Activated CD4-positive, CD25-positive, alpha-beta regulatory T cell treated with anti-CD3 and anti-CD28 coated beads, Interleukin-2, amount 50 U/mL, for 72 hours (primary cell): ENCODE measurements around the gene SAXO1.

ENCODE experiments used
- DNase-seq: peaks from one replicate; pipeline ENCODE4 v3.0.0; 2021

The SAXO1 gene

DNA sequence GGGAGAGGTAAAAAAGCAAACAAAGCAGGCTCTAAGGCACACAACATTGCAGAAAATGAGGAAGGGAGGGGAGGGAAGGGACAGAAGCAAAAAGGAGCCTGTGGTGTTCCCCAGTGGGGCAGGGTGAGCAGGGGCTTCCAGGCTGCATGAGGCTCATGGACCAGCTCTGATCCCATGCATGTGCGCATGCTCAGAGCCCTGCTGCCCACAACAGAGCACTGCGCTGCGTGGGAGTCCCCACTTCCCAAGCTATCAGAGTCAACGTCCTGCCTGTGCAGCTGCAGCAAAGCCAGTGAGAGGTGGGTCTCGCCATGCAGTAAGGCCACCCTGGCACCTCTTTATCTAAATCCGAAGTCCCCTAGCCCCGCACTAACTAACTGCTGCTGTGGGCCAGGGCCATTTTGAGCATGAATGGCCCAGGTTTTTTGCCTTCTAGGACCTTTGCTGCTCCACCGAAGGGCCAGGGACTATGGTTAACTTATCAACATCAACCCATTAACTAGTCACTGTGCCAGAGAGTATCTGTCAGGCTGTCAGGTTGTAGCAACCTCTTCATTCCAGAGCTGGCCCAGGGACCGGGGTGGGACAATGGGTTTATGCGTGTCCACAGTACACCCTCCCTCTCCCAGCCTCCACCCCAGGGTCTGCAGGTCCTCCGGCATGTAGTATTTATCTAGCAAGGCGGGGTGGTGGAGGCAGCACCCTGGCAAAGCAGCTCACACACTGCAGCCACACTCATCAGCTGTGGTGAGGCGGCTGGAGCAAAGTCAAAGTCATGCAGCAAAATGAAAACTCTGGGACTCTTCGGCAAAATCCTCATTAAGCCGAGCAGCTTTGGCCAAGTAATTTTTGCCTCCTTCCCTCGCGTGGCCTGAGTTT, 123.6 kb downstream of the SAXO1 start:
- DNase-seq = no peak

DNA sequence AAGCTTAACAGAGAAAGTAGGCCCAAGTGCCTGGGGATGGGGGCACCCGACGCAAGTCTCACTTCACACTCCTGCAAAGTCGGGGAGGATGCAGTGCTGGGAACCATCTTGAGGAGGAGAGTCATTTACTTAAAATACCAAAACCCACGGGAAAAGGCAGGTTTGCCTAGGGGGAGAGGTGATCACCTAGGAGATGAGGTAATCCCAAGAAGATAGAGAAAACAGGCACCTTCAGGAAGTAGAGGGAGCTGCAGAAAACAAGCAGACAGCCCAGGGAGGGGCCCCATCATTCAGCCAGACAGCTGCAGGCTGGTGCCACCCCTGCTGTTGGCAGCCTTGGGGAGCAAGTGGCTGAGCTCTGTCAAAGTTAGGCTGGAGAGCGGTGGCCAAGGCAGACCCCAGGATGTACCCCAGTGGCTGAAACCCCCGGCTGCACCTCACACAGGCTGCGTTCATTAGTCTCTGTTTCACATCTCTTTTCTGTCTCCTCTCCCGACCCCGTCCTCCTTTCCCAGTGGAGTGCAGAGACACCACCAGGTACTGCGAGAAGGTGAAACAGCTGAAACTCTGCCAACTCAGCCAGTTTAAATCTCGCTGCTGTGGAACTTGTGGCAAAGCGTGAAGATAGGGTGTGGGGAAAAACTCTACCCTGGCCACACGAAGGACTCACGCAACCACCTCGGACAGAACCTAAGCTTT, 124.9 kb downstream of the SAXO1 start:
- no peak for DNase-seq

GRCh38 chr9:18906656-18907395, 126.2 kb downstream of the SAXO1 start:
- DNase-seq = no peak

- DNase-seq = no peak
Observed at GRCh38 chr9:18905883-18906629, 127.0 kb downstream of the SAXO1 start.

GRCh38 chr9:18905028-18905882, 127.8 kb downstream of the SAXO1 start:
- DNase-seq = no peak

- no peak for DNase-seq
Observed at GRCh38 chr9:18903450-18903849, 129.6 kb downstream of the SAXO1 start.

GRCh38 chr9:18896531-18897179, 136.4 kb downstream of the SAXO1 start:
- DNase-seq = no peak

- DNase-seq = no peak
Observed at GRCh38 chr9:18896004-18896403, 137.0 kb downstream of the SAXO1 start.

GRCh38 chr9:18893491-18893890, 139.5 kb downstream of the SAXO1 start:
- DNase-seq = no peak

- DNase-seq = no peak
Observed at GRCh38 chr9:18893046-18893445, 140.0 kb downstream of the SAXO1 start.

- DNase-seq = no peak
Observed at GRCh38 chr9:18891946-18892670, 140.9 kb downstream of the SAXO1 start.

GRCh38 chr9:18890372-18890771, 142.6 kb downstream of the SAXO1 start:
- no peak for DNase-seq

DNA sequence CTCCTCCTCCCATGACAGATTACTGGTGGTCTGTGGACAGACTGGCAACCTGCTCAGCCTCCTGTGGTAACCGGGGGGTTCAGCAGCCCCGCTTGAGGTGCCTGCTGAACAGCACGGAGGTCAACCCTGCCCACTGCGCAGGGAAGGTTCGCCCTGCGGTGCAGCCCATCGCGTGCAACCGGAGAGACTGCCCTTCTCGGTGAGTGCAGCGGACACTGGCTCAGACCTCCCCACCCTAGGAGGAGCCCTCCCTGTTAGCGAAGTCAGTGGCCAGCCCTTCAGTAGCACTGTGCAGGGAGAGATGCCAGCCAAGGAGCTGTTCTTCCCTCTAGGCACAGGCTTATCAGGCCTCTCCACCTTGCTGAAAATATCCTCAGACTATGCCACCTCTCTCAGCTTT, 143.5 kb downstream of the SAXO1 start:
- no peak for DNase-seq

DNA sequence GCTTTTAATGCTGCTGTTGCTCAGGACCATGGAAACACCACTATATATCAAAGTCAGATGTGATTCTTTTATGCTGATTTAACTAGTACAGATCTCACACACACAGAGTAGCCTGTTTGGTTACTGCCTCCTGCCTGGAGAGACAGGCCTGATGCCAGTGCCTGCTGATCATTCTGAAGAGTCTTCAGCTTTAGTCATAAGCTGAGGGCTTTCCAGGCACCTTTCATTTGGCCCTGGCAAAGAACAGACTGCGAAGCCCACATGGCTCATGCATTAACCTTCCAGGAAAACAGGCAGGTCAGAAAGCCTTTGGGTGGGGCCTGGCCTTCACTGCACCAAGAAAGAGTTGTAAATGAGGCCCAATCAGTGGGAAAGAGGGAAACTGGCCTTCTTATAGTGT, 144.7 kb downstream of the SAXO1 start:
- DNase-seq = no peak

DNA sequence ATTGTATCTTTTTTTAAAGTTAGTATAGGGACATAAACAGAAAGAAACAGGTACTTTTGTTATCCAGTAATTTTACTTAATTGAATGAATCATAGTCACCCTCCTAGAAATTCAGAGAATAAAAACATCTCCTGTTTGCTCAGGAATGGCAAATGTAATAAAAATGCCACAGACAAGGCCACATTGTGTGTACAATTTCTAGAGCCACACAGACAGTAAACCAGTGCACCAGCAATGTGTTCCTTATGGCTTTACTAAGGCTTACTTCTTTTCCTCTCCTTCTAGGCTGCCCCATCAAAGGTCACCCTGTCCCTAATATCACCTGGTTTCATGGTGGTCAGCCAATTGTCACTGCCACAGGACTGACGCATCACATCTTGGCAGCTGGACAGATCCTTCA, 145.5 kb downstream of the SAXO1 start:
- no peak for DNase-seq

DNA sequence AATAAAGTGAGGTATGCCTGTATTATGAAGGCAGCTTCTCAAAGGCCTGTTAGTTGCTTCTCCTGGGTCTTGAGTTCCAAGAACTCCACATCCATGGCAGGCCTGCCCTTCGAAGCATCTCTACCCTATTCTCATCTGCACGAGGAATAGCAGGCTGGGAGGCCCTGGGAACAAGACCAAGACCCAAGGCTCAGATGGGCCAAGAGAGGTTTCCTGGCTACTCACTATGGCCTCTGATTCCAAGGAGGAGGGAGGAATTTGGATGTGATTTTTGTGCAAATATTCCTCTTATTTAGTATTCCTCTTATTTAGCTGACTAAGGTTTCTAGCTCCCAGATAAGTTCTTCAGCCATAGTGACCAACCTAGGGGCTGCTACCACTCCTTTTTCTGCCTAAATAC, 151.3 kb downstream of the SAXO1 start:
- DNase-seq = no peak

DNA sequence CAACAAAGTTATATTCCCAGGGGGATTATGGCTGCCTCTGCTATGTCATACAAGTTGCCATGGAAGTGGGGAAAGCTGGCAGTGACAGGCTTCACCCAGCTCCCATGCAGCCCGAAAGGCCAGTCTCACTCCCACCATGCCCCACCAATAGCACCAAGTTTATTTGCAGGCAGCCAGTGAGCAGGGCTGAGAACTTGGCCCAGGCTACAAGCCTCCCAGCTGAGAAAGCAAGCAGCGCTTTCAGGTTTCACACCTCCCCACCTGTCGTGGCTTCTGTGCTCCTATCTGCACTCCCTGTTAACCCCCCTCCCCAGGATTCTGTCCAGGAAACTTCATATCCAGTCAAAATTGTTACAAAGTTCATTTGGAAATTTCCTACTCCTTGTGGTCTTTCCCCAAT, 155.0 kb downstream of the SAXO1 start:
- no peak for DNase-seq
